ENCODE results near the gene ABCA12.

The ABCA12 gene

GRCh38 chr2:214946949-214947348 lies 191.5 kb downstream of the ABCA12 start:
- no peak for DNase-seq

GRCh38 chr2:214934006-214934405 lies 204.4 kb downstream of the ABCA12 start:
- DNase-seq: no peak

GRCh38 chr2:214904634-214905033 lies 233.8 kb downstream of the ABCA12 start:
- no peak for DNase-seq

- no peak for DNase-seq
These were observed 234.2 kb downstream of the ABCA12 start for GRCh38 chr2:214904176-214904575.

- peak; percentile 70 for DNase-seq
These were observed 236.1 kb downstream of the ABCA12 start for GRCh38 chr2:214902286-214902685.

GRCh38 chr2:214899751-214900150 lies 238.7 kb downstream of the ABCA12 start:
- no peak for DNase-seq

- no peak for DNase-seq
These were observed 242.2 kb downstream of the ABCA12 start for GRCh38 chr2:214896274-214896673.

GRCh38 chr2:214895469-214895868 lies 243.0 kb downstream of the ABCA12 start:
- DNase-seq: no peak

- DNase-seq: no peak
These were observed 249.1 kb downstream of the ABCA12 start for GRCh38 chr2:214889301-214889700.

GRCh38 chr2:214881647-214882202 lies 256.7 kb downstream of the ABCA12 start:
- DNase-seq: no peak
